Epithelial cell of umbilical artery (primary cell): ENCODE measurements around the gene PAN3. TPM values are rescaled to one million over a fixed set of nuclear protein-coding genes. Genes with fewer than 3 reads are reported as not detected.

Experiments used
- total RNA-seq: library from RNA; depleted of rRNA; stranded (reverse); fragments of >200 nt; gene quantifications from 2 replicates; pipeline ENCODE4 v1.2.3, GENCODE V29; 2014

Gene PAN3, protein sequence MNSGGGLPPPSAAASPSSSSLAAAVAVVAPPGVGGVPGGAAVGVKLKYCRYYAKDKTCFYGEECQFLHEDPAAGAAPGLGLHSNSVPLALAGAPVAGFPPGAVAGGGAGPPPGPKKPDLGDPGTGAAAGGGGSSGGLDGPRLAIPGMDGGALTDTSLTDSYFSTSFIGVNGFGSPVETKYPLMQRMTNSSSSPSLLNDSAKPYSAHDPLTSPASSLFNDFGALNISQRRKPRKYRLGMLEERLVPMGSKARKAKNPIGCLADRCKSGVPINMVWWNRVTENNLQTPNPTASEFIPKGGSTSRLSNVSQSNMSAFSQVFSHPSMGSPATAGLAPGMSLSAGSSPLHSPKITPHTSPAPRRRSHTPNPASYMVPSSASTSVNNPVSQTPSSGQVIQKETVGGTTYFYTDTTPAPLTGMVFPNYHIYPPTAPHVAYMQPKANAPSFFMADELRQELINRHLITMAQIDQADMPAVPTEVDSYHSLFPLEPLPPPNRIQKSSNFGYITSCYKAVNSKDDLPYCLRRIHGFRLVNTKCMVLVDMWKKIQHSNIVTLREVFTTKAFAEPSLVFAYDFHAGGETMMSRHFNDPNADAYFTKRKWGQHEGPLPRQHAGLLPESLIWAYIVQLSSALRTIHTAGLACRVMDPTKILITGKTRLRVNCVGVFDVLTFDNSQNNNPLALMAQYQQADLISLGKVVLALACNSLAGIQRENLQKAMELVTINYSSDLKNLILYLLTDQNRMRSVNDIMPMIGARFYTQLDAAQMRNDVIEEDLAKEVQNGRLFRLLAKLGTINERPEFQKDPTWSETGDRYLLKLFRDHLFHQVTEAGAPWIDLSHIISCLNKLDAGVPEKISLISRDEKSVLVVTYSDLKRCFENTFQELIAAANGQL
- 14.3 and 16.3 TPM in 2 replicates for total RNA-seq

GRCh38 chr13:28138012-28138755, at the start of gene PAN3:
Gene PAN3, plus strand, starts transcription at chr13:28138545. Its CDS starts 113 bp downstream, at chr13:28138658.

GRCh38 chr13:28100150-28101121, 37.9 kb upstream of the PAN3 start, which contains the start of gene FLT3:
Gene FLT3, minus strand, starts transcription at chr13:28100576. Its CDS starts 66 bp downstream, at chr13:28100510.

Other genes starting within 250 kb of the PAN3 start
- not detected in 2 replicates for gene PDX1, start 218.5 kb upstream of the PAN3 start, total RNA-seq
- gene CDX2, start 169.2 kb upstream of the PAN3 start, total RNA-seq, result not detected in 2 replicates
- not detected in 2 replicates for gene URAD, start 149.9 kb upstream of the PAN3 start, total RNA-seq
- not detected in 2 replicates for gene FLT3, start 38.0 kb upstream of the PAN3 start, total RNA-seq